ENCODE measurements around the gene CORO2B.

Gene CORO2B

DNA sequence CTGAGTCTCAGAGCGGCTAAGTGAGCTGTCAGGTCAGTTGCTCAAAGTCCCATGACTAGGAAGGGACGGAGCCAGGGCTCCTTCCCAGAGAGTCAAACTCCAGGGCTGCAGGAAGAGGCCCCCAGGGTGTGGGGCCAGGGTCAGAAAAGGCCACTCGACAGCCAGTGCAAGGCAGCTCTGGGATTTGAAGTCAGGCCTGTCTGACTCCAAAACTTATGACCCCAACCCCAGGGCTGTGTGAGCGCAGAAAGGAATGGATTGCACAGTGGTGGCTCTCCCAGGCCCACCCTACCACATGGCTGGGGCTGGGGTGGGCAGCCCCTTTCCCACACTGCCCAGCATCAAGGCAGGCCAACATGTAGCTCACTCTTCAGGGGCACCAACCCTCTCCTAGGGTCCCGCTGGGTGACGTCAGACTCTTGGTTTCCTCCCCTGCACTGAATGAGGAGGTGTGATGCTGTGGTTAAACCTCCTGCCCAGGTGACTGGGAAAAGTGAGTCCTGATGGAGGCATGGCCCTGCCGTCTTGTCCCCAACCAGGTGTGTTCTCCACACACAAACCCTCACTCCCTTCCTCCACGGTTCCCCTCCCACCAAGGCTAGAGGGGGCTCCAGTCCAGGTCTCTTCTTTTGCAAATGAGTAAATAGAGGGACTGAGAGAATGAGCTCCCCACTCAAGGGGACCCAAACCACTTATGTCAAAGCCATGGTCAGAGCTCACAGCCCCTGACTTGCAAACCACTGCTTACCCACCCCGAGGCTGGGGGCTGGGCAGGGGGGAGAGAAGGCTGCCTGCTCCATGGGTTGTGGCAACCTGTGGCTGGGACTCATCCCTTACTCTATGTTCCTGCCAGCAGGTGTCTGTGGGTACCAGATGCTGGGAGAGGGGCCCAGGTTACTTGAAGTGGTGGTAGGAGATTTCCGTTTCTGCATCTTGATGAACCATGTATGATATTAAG lies 23.8 kb upstream of the CORO2B start:
- no peak for DNase-seq

DNA sequence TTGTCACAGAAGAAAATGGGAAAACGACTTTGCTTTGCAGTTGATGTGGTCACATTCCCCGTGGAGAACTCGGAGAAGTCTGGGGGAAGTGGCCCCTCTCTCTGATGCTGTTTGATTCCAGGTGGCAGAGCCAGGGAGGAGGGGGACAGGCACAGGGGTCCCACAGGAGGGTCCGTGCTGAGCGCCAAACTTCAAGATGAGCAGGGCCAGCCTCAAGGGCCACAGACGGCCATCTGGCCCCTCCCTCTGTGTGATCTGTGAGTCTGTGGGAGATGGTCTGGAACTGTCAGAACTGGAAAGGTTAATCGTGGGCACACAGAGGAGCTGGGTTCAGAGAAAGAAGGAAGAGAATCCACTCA lies 23.1 kb upstream of the CORO2B start:
- no peak for DNase-seq

DNA sequence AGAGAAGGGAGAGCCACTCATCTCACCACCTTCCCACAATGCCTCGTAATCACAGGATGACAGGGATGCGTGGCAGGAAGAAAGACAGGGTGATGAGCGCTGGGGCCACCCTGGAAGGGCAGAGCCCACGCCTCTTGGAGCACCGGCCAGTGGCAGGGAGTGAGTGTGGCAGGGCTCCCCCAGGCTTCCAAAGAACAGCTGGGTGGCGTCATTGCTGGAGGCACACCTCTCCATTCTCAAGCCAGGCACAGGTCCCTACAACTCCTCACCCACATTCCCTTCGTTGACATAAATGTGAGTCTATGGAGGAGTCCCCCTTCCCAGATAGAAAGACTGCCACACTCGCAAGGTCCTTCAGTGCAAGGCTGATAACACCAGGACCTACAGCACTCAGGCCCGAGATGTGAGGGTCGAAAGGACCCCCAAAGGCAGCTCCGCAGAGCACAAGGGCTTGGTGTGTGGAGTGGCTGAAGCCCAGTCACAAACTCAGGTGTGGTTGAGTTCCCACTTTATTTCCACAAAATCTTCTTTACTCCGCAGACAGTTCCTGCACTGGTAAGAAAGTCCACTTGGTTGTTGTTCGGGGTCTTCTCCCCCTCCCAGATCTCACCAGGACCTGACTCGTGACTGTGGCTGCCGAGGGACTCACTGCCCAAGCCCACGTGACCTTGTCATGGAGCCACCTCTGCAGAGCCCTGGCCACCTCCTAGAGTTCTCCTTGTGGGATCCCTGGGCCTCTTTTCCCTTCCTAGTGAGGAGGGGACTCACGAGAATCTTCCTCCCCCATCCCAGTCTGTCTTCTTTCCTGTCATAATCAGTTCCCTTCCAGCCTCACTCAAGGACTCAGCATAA lies 22.4 kb upstream of the CORO2B start:
- no peak for DNase-seq

DNA sequence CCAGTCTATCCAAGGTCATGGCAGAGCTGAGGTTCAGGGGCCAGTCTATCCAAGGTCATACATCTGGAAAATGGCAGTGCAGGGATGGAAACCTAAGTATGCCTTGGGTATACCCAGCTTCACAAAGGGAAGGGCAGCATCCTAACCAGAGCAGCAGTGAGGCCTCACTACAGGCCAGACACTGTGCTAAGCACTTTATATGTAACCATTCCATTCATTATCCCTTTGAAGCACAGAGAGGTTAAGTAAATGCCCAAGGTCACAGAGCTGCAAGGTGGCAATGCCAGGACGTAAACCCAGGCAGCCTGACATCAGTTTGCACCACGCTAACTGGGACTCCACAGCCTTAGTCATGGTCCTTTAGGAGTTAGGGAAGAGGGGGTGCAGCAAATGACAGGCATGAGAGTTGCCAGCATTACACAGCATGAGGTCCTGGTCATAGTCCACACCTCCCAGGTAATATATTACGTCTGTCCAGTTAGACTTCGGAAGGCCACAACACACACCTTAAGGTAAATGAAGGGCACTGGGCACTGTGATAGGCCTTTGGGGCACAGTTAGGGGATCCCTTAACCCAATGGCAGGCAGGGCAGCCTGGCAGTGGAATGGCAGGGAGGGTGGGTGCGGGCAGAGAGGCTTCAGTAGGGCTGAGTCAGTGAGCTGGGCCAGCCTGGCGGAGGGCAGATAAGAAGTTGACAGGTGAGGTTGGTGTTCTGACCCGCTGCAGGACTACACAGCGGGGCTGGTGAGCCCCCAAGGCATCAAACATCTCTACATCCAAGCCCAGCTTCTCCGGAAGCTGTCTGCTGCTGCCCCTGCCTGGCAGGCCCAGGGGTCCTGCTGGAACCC lies 21.1 kb upstream of the CORO2B start:
- DNase-seq: no peak

DNA sequence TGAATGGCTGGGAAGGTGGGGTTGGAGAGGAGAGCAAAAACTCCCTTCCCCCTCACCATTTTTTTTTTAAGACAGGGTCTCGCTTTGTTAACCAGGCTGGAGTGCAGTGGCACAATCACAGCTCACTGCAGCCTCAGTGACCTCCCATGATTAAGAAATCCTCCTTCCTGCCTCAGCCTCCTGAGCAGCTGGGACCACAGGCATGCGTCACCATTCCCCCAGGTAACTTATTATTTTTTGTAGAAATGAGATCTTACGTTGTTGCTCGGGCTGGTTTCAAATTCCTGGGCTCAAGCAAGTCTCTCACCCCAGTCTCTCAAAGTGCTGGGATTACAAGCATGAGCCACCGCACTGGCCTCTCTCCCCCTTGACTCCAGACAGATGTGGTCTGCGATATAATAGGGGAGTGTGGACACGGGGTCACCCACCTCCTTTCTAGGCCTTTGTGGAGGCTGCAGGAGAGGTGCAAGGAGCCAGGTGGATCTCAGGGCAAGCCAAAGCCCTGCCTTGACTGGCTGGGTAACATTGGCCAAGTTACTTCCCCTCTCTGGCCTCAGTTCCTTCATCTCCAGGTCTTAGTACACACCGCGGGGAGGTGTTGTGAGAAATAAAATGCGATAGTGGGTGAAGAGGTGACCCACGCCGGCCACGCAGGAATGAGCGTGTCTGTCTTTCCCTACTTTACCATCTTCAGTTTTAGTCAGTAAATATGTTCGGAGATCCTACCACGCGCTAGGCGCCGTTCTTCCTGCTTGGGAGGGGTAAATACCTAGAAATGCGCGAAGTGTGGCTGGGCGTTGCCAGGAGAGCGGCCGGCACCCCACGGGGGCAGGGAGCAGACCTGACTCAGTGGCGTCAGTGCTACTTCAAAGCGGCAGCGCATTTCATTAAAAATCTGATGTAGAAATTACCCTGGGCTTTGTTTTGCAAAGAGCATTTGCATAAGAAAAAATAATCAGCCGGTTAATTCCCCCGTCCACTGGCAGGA lies 20.2 kb upstream of the CORO2B start:
- no peak for DNase-seq

DNA sequence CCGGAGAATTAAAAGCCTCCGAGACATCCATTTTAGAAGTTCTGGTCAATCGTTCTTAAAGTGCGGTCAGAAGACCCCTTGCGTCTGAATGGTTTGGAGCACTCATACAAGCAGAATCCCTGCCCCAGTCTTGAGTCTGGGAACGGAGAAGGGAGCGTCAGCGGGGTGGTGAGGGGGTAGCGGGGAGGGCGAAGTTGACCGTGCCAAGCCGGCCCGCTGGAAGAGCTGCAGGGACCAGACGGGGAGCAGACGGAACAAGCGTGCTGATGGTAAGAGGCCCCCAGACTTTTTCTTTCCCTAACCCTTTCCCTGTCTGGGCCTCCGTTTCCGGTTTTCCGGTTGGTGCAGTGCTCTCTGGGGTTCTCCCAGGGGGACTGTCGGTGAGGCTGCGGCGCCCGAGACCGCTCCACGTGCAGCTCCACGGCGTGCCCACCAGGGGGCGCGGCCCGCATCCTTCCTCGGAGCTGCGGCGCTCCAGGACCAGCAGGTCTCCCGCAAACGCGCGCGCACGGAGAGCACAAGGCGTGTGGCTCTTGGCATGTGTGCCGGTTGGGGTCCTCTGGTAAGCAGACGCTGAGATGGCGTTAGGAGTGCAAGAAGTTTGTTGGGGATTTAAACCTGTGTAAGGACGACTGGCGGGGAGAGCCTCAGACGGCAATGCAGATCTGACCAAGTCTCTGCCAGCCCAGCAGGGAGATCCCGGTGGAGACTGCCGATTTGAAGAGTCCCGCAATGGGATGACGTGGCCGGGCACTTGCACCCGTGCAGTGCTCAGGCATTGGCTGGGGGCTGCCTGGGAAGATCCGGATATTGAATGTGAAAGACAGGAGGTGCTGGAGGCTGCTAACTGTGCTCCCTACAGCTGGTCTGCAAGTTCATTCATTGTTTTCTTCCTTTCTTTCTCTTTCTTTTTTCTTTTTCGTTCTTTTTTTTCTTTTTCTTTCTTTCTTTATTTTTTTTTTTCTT lies 19.2 kb upstream of the CORO2B start:
- no peak for DNase-seq

DNA sequence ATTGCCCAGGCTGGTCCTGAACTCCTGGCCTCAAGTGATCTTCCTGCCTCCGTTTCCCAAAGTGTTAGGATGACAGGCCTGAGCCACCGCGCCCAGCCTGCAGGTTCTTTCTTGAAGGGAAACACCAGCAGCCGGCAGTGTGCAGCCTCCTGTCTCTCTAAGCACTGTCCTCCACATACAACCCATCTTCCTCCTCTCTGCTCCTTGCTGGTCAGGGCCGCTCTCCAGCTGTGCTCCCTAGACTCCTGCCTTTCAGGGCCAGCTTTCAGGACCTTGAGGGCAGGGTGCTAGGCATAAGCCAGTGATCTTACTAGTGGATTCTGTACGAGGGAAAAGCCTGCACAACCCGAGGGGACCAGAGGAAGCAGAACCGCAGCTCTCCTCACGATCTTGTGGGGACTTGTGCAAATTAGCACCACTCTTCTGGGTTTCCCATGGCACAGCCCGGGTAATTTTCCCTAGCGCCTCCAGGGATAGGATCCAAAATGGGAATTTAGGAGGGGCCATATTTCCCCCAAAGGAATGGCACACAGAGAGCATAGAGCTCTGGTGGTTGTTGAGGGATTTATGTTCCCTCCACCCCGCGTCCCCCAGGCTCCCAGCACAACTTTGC lies 18.2 kb upstream of the CORO2B start:
- no peak for DNase-seq

DNA sequence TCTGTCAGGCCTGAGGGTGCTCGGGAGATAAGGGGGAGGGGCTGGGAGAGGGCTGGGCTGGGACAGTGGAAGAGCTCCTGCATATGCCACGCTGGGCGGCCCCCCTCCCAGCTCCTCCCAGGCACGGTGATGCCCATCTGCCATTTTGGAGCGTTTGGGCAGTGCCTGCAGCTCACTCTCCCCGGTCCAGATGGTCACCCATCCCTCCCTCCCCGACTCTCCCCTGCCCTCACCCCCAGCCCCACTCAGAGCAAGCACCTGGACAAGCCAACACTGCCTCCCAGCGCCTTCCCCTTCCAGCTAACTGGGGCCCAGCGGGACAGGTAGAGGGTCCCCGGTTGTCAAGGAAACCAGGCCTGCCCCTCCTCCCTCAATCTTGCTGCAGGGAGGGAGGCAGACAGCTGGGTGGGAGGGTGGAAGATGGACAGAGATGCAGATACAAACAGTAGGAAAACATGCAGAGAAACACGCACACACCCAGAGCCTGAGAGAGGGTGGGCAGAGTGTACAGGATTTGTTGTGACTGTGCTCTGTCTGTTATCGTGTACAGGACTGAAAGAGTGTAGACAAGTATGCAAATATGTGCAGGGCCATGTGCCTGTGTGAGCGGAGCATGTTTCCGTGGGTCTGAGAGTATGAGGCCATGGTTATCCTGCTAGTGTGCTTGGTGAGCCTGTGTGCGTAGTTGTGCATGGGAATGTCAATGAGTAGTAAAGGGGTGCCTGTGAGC lies 17.5 kb upstream of the CORO2B start:
- DNase-seq: no peak

DNA sequence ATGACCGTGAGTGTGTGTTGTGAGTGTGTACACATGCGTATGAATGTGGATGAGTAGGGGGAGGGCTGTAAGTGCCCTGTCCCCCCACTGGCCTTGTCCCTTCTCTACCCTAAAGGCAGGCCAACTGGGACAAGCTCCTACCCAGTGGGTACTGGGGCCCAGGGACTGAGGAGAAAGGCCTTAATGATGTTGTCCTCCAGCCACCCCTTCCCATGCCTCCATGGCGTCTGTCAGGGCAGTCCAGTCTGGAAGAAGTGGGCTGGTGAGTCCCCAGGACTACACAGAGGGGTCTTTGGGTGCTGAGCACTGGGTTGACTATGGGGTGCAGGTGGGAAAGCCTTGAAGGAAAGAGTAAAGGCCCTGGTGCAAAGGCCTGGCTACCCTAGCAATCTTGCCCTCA lies 16.9 kb upstream of the CORO2B start:
- DNase-seq: no peak

DNA sequence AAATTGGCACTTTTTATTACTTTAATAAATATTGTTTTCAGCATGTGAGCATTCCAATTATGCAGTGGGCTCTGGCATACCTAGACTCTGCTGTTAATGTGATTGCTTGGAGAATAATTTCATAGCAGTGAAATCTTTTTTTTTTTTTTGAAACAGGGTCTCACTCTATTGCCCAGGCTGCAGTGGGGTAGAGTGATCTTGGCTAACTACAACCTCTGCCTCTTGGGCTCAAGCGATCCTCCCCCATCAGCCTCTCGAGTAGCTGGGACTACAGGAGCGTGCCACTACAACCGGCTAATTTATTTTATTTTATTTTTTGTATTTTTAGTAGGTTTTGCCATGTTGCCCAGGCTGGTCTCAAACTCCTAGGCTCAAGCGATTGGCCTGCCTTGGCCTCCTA lies 14.6 kb upstream of the CORO2B start:
- DNase-seq: no peak

DNA sequence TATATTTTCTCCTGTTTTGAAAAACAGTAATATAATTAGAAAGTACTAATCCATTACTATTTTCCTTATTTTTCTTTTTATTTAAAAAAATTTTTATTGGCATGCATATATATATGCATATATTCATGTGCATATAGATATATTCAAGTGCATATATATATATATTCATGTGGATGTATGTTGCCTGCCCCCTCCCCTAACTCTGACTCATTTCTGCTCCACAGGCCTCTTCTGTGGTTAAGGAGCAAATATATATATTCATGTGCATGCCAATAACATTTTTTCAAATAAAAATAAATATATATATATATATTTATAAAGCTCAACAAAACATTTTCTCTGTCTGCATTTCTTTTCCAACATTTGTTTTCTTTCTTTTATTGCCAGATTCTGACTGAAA lies 13.6 kb upstream of the CORO2B start:
- DNase-seq: no peak

DNA sequence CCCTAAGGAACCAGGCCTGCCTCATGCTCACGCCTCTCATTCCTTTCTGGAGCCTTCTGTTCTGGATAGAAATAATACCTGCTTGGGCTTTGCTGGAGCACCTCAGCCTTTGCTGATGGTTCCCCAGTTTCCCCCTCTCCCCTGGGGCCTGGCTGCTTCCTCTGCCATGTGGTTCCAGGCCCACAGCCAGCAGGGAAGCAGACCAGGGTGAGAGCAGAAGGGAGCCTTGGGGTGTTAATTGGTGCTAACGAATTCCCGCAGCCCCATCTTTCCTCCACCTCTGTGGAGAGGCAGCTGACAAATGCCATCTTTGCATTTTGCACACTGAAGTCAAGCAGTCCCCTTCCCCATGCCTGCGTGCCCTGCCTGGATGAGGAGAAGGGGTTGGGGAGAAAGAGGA lies 13.1 kb upstream of the CORO2B start:
- DNase-seq: no peak

DNA sequence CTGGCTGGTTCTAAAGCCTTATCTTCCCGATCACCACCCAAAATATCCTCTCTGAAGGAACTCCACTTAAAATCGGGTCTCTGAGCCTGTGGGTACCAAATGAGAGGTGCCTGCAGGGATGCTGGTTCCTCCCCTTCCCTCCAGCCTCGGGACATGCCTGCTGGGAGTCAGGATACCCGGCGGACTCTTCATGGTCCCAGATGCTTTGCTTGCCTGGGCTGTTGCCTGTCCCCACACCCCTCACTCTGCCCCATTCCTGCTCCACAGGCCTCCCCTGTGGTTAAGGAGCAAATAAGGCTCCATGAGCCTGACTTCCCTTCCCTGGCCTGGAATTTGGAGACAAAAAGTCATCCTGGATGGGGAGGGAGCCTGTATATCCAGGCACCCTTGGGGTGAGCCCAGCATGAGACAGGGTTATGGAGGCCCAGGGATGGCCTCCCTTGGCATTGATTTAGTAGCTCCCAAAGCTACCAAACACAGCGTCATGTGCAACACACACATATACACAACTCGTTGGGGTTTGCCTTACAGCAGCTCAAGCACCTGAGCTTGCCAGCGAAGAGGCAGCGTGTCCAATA lies 12.3 kb upstream of the CORO2B start:
- DNase-seq: no peak

DNA sequence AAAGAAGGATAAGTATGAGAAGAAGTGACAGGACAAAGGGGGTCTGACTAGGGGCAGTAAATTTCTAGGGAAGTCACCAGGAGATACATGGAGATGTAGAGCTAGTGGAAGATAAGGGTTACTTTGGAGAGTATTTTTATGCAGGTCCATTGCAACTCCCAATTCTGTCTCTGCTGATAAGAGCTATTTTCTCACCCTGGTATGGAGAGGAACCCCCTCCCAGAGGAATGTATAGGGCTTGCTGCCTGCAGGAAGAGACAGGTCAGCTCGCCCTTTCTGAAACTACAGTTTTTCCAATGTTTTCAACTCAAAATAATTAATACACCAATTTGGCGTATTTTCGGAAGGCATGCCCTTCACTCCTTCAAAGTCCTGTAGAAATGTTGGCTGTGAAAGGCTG lies 11.4 kb upstream of the CORO2B start:
- no peak for DNase-seq

DNA sequence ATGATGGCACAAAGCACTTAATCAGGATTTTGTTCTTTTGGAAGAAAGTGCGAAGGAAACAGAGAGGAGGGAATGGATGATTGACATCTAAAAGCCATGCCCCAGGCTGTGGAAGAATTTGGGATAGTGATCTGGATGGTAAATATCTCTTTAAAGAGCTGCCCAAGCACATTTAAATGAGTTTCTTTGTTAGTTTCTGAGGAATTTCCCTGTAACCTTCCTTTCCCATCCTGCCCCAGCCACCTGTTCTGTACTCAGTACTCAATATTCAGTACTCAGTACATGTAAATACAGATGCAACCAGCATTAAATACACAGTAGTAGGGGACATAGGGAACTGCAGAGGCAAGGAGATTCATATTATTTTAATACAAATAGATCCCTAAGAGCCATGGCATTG lies 7.8 kb upstream of the CORO2B start:
- DNase-seq: no peak

DNA sequence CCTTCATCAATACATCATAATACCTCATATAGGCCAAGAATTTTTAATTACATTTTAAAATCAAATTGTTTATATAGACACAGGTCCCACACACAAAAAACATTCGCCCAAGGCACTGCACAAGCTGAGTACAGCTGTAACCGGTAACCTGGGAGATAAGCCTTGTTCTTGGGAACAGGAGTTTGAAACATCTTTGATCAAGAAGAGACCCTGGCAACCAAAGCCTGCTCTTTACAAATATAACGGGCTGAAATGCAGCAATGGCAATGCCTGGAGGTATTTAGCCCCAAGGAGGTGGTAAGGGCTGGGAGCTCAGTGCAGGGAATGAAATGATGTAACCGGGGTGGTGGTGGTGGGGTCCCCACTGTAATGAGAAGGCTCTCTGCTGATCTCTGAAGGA lies 7.2 kb upstream of the CORO2B start:
- no peak for DNase-seq

DNA sequence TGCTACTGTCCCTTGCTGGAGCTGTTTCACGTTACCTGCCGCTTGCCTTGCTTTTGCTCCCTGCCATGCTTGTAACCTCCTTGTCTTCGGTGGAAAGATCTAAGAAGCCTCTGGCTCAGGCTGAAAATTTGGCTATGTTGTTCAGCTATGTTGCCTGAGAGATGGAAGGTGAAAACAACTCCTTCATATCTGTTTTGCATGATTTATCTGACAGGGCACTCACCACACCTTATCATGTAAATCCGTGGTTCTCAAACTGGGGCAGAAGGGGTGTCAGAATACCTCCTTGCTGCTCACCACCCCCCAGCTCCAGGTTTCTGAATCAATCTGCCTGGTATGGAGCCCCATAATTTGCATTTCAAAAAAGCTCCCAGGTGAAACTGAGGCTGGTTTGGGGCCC lies 6.5 kb upstream of the CORO2B start:
- no peak for DNase-seq

DNA sequence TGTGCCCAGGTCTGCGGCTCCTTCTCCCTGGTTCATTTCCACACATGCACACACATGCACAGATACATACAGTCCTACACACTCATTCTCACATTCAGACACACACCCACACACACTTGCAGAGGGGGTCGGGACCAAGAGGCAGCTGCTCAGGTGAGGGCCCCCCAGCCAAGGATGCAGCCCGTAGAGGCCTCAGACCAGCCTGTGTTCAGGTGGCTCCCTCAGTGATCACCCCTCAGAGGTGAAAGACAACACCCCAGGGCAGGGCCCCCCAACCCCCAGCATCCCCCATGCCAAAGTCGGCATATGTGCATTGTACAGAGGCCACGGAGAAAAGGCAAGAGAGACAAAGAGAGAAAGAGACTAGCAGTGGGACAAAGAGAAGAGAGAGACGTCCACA lies 5.9 kb upstream of the CORO2B start:
- DNase-seq: no peak

DNA sequence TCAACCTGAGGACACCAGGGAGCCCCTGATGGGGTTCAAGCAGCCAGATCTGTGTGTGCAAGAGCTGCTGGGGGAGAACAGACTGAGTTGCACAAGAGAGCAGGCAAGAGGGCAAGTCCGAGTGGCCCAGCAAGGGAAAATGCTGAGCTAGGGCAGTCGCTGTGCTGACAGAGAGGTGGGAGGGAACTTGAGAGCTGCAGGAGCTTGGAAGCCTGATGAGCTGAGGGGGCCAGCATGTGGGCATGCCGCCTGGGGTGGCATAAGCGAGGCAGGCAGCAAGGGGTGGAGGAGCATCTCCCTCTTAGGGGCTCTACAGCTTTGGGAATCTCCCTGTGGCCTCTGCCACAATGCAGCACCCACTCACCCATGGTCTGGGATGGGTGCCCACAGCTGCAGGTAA lies 4.7 kb upstream of the CORO2B start:
- DNase-seq: no peak
